Measurements from ENCODE around the gene CMIP.

DNA sequence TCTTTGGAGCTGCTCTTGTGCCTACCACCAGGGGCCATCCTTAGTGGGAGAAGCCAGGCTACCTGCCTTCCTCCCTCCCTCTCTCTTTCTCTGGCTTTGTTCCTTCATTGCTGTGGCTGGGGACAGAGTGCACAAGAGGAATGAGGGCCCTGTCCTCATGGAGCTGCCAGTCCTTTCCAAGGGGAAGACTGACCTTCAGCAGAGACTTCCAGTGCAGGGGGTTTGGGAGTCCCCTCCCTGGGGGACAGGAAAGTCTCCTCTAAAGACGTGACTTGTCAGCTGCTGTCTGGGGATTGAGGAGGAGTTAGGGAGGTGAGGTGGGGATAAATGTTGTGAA, 108.1 kb downstream of the CMIP start:
- TF ChIP-seq, protein P1, sequence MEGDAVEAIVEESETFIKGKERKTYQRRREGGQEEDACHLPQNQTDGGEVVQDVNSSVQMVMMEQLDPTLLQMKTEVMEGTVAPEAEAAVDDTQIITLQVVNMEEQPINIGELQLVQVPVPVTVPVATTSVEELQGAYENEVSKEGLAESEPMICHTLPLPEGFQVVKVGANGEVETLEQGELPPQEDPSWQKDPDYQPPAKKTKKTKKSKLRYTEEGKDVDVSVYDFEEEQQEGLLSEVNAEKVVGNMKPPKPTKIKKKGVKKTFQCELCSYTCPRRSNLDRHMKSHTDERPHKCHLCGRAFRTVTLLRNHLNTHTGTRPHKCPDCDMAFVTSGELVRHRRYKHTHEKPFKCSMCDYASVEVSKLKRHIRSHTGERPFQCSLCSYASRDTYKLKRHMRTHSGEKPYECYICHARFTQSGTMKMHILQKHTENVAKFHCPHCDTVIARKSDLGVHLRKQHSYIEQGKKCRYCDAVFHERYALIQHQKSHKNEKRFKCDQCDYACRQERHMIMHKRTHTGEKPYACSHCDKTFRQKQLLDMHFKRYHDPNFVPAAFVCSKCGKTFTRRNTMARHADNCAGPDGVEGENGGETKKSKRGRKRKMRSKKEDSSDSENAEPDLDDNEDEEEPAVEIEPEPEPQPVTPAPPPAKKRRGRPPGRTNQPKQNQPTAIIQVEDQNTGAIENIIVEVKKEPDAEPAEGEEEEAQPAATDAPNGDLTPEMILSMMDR (IDR thresholded peaks at IDR 0.05), result no peak
- TF ChIP-seq EP300 (IDR thresholded peaks at IDR 0.05) (no peak), POLR2A (IDR thresholded peaks at IDR 0.05) (no peak), POLR2AphosphoS5 (IDR thresholded peaks at IDR 0.05) (no peak)
